BJ (cell line): ENCODE measurements around the gene PIP5K1B. TPM values are rescaled to one million over a fixed set of nuclear protein-coding genes. Genes with fewer than 3 reads are reported as not detected.

Source experiments
- CTCF ChIA-PET: fragments of 350-600 bp; formaldehyde crosslinking; extraction: SDS; loops from one replicate; lab custom pipeline; 2021; ENCODE audit warnings: antibody characterized with exemption, inconsistent platforms; lab: Yijun Ruan, JAX
- POLR2A ChIA-PET: fragments of 300-600 bp; sonication (Branson Sonifier 250); formaldehyde crosslinking; extraction: SDS; loops from one replicate; lab custom pipeline; 2021; ENCODE audit warnings: antibody characterized with exemption; lab: Charles Lee
- DNase-seq: peaks from one replicate; pipeline ENCODE4 v3.0.0-alpha.2; 2011; ENCODE audit warnings: low read depth
- H3K27me3 ChIP-seq: 2 replicates; pipeline ENCODE4 v1.6.0; 2011; ENCODE audit warnings: low read length; ENCODE audit not compliant: control insufficient read depth, insufficient read depth
- H3K36me3 ChIP-seq: 2 replicates; pipeline ENCODE4 v1.5.1; 2011; ENCODE audit warnings: low read length; ENCODE audit not compliant: control insufficient read depth, insufficient read depth
- H3K4me3 ChIP-seq: 2 replicates; pipeline ENCODE4 v1.5.1; 2011; ENCODE audit warnings: low read depth, mild to moderate bottlenecking, control low read depth, low read length
- polyA plus RNA-seq: library from polyadenylated mRNA; depleted of rRNA; stranded (reverse); fragments of >200 nt; gene quantifications from 2 replicates; pipeline ENCODE4 v1.2.3, GENCODE V29; 2011
- TF ChIP-seq, protein P1 (sequence below): IDR thresholded peaks from 2 replicates; pipeline ENCODE4 v1.5.1; 2011; ENCODE audit warnings: low read depth, mild to moderate bottlenecking, control low read depth, inconsistent platforms, low read length, moderate library complexity; ENCODE audit not compliant: insufficient read depth

PIP5K1B gene
- polyA plus RNA-seq, 1 experiment, result not detected

DNA sequence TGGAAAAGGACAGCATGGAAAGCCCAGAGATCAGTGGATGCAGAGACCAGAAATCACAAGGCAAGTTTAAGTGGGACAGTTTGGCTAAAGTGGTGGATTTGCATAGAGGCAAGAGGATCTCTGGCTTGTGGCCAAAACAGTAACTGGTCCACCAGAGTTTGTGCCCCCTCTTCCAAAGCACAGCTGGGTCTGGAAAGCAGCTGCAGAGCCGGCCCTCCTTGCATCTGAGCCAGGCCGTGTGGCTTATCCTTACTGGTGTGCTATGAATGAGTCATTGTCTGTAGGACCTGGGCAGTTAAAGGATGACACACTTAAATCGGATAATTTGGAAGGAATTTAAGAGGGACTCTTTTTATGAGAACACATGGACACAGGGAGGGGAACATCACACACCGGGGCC, 146.6 kb downstream of the PIP5K1B start:
- no peak for DNase-seq
- POLR2A ChIA-PET, result no interaction called here
- CTCF ChIA-PET, result no interaction called here

GRCh38 chr9:68852941-68853340, 147.9 kb downstream of the PIP5K1B start:
- TF ChIP-seq, protein P1, sequence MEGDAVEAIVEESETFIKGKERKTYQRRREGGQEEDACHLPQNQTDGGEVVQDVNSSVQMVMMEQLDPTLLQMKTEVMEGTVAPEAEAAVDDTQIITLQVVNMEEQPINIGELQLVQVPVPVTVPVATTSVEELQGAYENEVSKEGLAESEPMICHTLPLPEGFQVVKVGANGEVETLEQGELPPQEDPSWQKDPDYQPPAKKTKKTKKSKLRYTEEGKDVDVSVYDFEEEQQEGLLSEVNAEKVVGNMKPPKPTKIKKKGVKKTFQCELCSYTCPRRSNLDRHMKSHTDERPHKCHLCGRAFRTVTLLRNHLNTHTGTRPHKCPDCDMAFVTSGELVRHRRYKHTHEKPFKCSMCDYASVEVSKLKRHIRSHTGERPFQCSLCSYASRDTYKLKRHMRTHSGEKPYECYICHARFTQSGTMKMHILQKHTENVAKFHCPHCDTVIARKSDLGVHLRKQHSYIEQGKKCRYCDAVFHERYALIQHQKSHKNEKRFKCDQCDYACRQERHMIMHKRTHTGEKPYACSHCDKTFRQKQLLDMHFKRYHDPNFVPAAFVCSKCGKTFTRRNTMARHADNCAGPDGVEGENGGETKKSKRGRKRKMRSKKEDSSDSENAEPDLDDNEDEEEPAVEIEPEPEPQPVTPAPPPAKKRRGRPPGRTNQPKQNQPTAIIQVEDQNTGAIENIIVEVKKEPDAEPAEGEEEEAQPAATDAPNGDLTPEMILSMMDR, result no peak
- no peaks in the 10 kb centered on the region for H3K27me3 ChIP-seq
- ChIA-PET POLR2A (no interaction called here), CTCF (no interaction called here)
- no peak overlapping the region for H3K4me3 ChIP-seq
- no peaks in the 10 kb centered on the region for H3K36me3 ChIP-seq
- no peak for DNase-seq

More for the DNA sequence above, 146.6 kb downstream of the PIP5K1B start:
- Histone ChIP-seq H3K36me3 (no peaks in the 10 kb centered on the region), H3K27me3 (no peaks in the 10 kb centered on the region), H3K4me3 (no peak overlapping the region)
- TF ChIP-seq, protein P1, result no peak

DNA sequence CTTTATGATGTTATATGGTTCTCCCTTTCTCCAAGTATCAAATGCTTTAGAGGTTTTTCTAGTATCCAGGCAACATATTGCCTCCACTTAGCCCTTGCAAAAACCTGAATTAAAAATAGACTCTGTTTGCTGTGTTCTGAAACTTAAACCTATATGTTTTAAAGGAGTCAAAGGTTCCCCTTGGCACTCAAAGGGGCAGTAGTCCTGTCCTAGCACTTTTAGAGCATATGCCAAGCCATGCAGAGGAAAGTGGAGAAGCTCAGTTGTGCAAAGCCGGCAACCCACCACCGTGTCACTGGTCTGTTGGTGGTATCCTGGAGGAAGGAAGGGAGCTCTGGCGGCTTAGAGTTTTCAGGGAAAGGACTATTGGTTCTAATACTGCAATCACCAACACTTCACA, 154.3 kb downstream of the PIP5K1B start:
- Histone ChIP-seq H3K36me3 (no peaks in the 10 kb centered on the region), H3K4me3 (no peak overlapping the region), H3K27me3 (peaks cover 2% of the 10 kb centered on the region)
- CTCF ChIA-PET, result no interaction called here
- DNase-seq, result no peak
- POLR2A ChIA-PET, result no interaction called here
- TF ChIP-seq, protein P1, result no peak

- Histone ChIP-seq H3K4me3 (no peak overlapping the region), H3K27me3 (peaks cover 2% of the 10 kb centered on the region), H3K36me3 (no peaks in the 10 kb centered on the region)
- CTCF ChIA-PET, result no interaction called here
- POLR2A ChIA-PET, result no interaction called here
- no peak for DNase-seq
- TF ChIP-seq, protein P1, result no peak
Observed at GRCh38 chr9:68860419-68860818, 155.4 kb downstream of the PIP5K1B start.

GRCh38 chr9:68861436-68861835, 156.4 kb downstream of the PIP5K1B start:
- DNase-seq, result no peak
- TF ChIP-seq, protein P1, result no peak
- Histone ChIP-seq H3K36me3 (no peaks in the 10 kb centered on the region), H3K27me3 (peaks cover 2% of the 10 kb centered on the region), H3K4me3 (no peak overlapping the region)
- CTCF ChIA-PET, result no interaction called here
- POLR2A ChIA-PET, result no interaction called here
